Transverse colon (tissue), 4 donors: ENCODE measurements around the gene ZNF316. TPM values are rescaled to one million over a fixed set of nuclear protein-coding genes. Genes with fewer than 3 reads are reported as not detected.

Experiments used
- DNase-seq: peaks from one replicate; pipeline ENCODE4 v3.0.0-alpha.2; 2019
- H3K27ac ChIP-seq, 4 donors: fragments of 200-600 bp; sonication (generic); 2 replicates each; pipeline ENCODE4 v1.5.1; 2016 to 2018; ENCODE audit warnings: inconsistent platforms in 4 of 4
- H3K27me3 ChIP-seq: fragments of 200-600 bp; sonication (generic); 2 replicates; pipeline ENCODE4 v1.5.1; 2017; ENCODE audit warnings: inconsistent platforms
- H3K36me3 ChIP-seq, 4 donors: fragments of 200-600 bp; sonication (generic); 2 replicates each; pipeline ENCODE4 v1.5.1; 2017 to 2019; ENCODE audit warnings: inconsistent platforms in 4 of 4
- H3K4me1 ChIP-seq, 4 donors: fragments of 200-600 bp; sonication (generic); 2 replicates each; pipeline ENCODE4 v1.5.1; 2017 to 2020; ENCODE audit warnings: inconsistent platforms in 4 of 4
- H3K4me3 ChIP-seq, 4 donors: fragments of 200-600 bp; sonication (generic); 1 replicate in 1 of 4; 2 replicates in 3 of 4; pipeline versions ENCODE4 v1.5.1 to v1.6.1; 2017 to 2019; ENCODE audit warnings: inconsistent platforms in 4 of 4
- H3K9me3 ChIP-seq, 2 donors: fragments of 200-600 bp; sonication (generic); 2 replicates each; pipeline ENCODE4 v1.5.1; 2017 to 2019; ENCODE audit warnings: inconsistent platforms in 2 of 2
- EP300 ChIP-seq: sonication (generic); formaldehyde crosslinking; IDR thresholded peaks from one replicate; pipeline ENCODE4 v1.6.1; 2017; ENCODE audit warnings: antibody characterized with exemption, low read depth
- POLR2A ChIP-seq: fragments of 450-650 bp; IDR thresholded peaks from one replicate; pipeline ENCODE4 v1.6.1; 2016; ENCODE audit warnings: antibody characterized with exemption, mild to moderate bottlenecking, moderate library complexity
- POLR2AphosphoS5 ChIP-seq, 3 donors: sonication (generic); formaldehyde crosslinking; IDR thresholded peaks; one replicate each; pipeline ENCODE4 v1.6.1; 2016; ENCODE audit warnings: antibody characterized with exemption in 3 of 3
- WGBS, 2 donors: methylation state at CpG; one replicate each; pipeline ENCODE4 v1.1.5; 2018; ENCODE audit warnings: low coverage in 1 of 2; 5-methylcytosine and 5-hydroxymethylcytosine counted together
- in situ Hi-C, 4 donors: fragments of 200-750 bp; cut with MboI; loops; one replicate each; pipeline versions ENCODE4 v1.15.0 to v1.15.1; 2017; ENCODE audit warnings: low sequenced_read_pairs in 3 of 4, low pct_ligation_motif_present in 1 of 4, low pct_unique_long_range_greater_than_20kb in 1 of 4
- intact Hi-C: fragments of 100-400 bp; cut with DNase I; formaldehyde crosslinking; loops from one replicate; pipeline ENCODE4 v1.15.1; 2023; ENCODE audit warnings: low total_unique reads
- total RNA-seq, 4 donors: library from RNA; depleted of rRNA; stranded (reverse); fragments of >200 nt; gene quantifications; one replicate each; pipeline ENCODE4 v1.1.0, GENCODE V29; 2016
- TF ChIP-seq, protein P1 (sequence below), 5 experiments: fragments of 200-600 bp in 3 of 5; fragments of 450-650 bp in 2 of 5; sonication (generic) in 3 of 5; IDR thresholded peaks; 1 replicate in 2 of 5; 2 replicates in 3 of 5; pipeline ENCODE4 v1.5.1; 2016 to 2017; ENCODE audit warnings: antibody characterized with exemption in 5 of 5, inconsistent platforms in 3 of 5, mild to moderate bottlenecking in 2 of 5, moderate library complexity in 1 of 5

ZNF316 gene
- total RNA-seq, 4 donors from 2014 or later: 15.3 to 188 (median 50.9) TPM

GRCh38 chr7:6654113-6654841 lies 17.2 kb downstream of the ZNF316 start:
- no peaks in the 10 kb centered on the region for H3K4me1 ChIP-seq
- no peak for TF ChIP-seq POLR2AphosphoS5 (IDR thresholded peaks at IDR 0.05)
- TF ChIP-seq POLR2A: no peak
- TF ChIP-seq, protein P1, sequence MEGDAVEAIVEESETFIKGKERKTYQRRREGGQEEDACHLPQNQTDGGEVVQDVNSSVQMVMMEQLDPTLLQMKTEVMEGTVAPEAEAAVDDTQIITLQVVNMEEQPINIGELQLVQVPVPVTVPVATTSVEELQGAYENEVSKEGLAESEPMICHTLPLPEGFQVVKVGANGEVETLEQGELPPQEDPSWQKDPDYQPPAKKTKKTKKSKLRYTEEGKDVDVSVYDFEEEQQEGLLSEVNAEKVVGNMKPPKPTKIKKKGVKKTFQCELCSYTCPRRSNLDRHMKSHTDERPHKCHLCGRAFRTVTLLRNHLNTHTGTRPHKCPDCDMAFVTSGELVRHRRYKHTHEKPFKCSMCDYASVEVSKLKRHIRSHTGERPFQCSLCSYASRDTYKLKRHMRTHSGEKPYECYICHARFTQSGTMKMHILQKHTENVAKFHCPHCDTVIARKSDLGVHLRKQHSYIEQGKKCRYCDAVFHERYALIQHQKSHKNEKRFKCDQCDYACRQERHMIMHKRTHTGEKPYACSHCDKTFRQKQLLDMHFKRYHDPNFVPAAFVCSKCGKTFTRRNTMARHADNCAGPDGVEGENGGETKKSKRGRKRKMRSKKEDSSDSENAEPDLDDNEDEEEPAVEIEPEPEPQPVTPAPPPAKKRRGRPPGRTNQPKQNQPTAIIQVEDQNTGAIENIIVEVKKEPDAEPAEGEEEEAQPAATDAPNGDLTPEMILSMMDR (IDR thresholded peaks at IDR 0.05): no peak
- no peak for TF ChIP-seq EP300
- peaks cover 0 to 37% (median 12%) of the 10 kb centered on the region in 4 donors for H3K36me3 ChIP-seq
- DNase-seq: no peak
- H3K27ac ChIP-seq: no peak overlapping the region
- no peak overlapping the region for H3K4me3 ChIP-seq
- intact Hi-C loops (no loop called here), in situ Hi-C loops (no loop called here)
- 97% methylated on average over 89 of the region's 94 CpGs; no CpG with 5 or more reads in 1 of the 2 donors for WGBS, 2 donors
- peaks cover 6% of the 10 kb centered on the region for H3K27me3 ChIP-seq
- H3K9me3 ChIP-seq: no peaks in the 10 kb centered on the region

DNA sequence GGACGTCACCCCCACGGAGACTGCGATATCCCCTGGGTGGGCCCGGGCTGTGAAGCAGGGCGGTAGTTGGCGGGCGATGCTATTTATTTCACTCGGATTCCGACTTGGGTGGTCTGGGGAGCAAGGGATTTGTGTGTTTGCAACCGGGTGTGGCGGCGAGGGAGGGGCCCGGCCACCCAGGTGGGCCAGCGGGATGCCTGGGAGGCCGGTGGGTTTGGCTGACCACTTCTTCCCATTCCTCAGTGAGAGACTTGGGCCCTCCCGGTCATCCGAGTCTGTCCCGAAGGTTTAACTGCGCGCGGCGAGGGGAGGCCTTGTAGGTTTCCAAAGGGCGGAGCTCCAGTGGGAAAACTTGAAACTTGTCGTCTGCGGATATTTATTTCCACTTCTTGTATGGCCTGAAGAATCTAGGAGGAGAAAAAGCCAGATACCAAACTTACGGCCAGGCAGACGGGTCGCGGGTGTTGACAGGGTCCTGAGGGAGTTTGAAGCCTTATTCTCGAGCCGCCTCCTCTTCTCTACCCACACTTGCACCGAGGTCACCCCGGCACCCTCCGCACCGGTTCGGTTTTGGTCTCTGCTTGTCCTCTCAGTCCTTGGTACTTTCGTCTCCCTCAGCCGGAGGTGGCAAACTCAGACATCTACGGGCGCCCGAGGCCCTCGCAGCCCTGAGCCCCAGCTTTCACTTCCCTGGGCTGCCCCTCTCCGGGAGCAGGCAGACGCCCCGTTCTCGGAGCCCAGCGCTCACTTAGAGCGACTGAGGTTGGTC lies 17.9 kb downstream of the ZNF316 start:
- no peaks in the 10 kb centered on the region for H3K9me3 ChIP-seq
- DNase-seq: no peak
- peaks cover 0 to 30% (median 12%) of the 10 kb centered on the region in 4 donors for H3K36me3 ChIP-seq
- TF ChIP-seq EP300 (no peak), POLR2AphosphoS5 (IDR thresholded peaks at IDR 0.05) (no peak), POLR2A (no peak)
- TF ChIP-seq, protein P1 (IDR thresholded peaks at IDR 0.05): no peak
- peaks cover 6% of the 10 kb centered on the region for H3K27me3 ChIP-seq
- WGBS, 2 donors: 91 to 98% methylated on average over 7 to 48 of the region's 48 CpGs
- no peak overlapping the region for H3K27ac ChIP-seq
- H3K4me3 ChIP-seq: no peak overlapping the region
- no peaks in the 10 kb centered on the region for H3K4me1 ChIP-seq
- in situ Hi-C loops: no loop called here
- intact Hi-C loops: no loop called here

GRCh38 chr7:6655636-6656385 lies 18.7 kb downstream of the ZNF316 start:
- in situ Hi-C loops: no loop called here
- Histone ChIP-seq H3K27ac (no peak overlapping the region), H3K36me3 (peaks cover 0 to 30% (median 12%) of the 10 kb centered on the region in 4 donors), H3K4me1 (no peaks in the 10 kb centered on the region), H3K4me3 (no peak overlapping the region), H3K9me3 (no peaks in the 10 kb centered on the region), H3K27me3 (peaks cover 6% of the 10 kb centered on the region)
- 94 to 100% methylated on average over 4 to 17 of the region's 17 CpGs for WGBS, 2 donors
- intact Hi-C loops: no loop called here
- TF ChIP-seq POLR2AphosphoS5 (IDR thresholded peaks at IDR 0.05): no peak
- no peak for TF ChIP-seq POLR2A
- TF ChIP-seq, protein P1 (IDR thresholded peaks at IDR 0.05): no peak
- TF ChIP-seq EP300: no peak
- no peak for DNase-seq

DNA sequence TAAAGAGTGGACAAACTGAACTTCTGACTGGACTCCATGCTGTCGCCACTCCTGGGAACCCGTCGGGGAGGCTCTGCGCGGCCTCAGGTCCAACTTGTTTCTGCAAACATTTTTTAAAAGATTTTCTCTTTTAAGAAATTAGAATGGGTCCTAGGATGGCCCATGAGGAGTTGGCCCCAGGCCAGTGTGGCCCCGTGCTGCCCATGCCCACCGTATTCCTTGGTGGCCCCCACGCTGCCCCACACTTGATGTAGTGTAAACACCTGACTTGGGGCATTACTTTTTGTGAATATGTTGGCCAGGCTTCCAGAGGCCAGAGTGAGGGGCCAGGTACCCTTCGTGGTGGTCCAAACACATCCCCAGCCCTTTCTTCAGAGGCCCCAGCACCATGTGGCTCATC lies 19.3 kb downstream of the ZNF316 start:
- WGBS, 2 donors: 95 to 100% methylated on average over 1 to 9 of the region's 9 CpGs
- H3K27me3 ChIP-seq: peaks cover 6% of the 10 kb centered on the region
- no peak for TF ChIP-seq POLR2AphosphoS5 (IDR thresholded peaks at IDR 0.05)
- TF ChIP-seq EP300: no peak
- no peak for TF ChIP-seq POLR2A
- TF ChIP-seq, protein P1 (IDR thresholded peaks at IDR 0.05): no peak
- H3K36me3 ChIP-seq: peaks cover 0 to 25% (median 12%) of the 10 kb centered on the region in 4 donors
- H3K4me1 ChIP-seq: no peaks in the 10 kb centered on the region
- no peak overlapping the region for H3K27ac ChIP-seq
- intact Hi-C loops (no loop called here), in situ Hi-C loops (no loop called here)
- no peak overlapping the region for H3K4me3 ChIP-seq
- no peaks in the 10 kb centered on the region for H3K9me3 ChIP-seq
- no peak for DNase-seq
